Measurements from ENCODE around the gene SPOCK3.
"Not testable (repeated sequence)": the region's sequence is repeated elsewhere in the genome, so short reads cannot be mapped to it uniquely, and the experiment has no call there.

The SPOCK3 gene

DNA sequence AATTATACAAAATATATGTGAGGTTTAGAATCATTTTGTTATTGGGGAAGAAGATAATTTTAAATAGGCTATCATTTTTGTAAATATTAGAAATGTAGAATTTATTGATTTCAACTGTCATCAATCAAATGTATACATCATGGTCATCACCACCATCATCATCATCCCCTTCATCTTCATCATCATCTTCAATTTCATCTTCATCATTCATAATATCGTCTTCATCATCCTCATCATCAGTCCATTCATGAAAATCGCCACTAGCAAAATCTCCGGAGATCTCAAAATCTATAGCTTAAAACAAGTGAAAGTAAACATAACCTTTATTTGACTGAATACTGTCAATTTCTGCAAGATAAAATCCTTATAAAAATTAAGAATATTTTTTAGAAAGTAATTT is 499.5 kb downstream of the SPOCK3 start:
- no peak overlapping the region for H3K4me3 Mint-ChIP-seq
- no peaks in the 10 kb centered on the region for H3K36me3 Mint-ChIP-seq
- H3K4me1 Mint-ChIP-seq, result no peaks in the 10 kb centered on the region
- H3K9me3 Mint-ChIP-seq, result no peaks in the 10 kb centered on the region
- H3K27ac Mint-ChIP-seq, result no peak overlapping the region
- no peak for DNase-seq (ENCODE audit: low spot score in 2 of 2)
- ATAC-seq (ENCODE audit: low read depth), result no peak
- no peaks in the 10 kb centered on the region for H3K27me3 Mint-ChIP-seq

DNA sequence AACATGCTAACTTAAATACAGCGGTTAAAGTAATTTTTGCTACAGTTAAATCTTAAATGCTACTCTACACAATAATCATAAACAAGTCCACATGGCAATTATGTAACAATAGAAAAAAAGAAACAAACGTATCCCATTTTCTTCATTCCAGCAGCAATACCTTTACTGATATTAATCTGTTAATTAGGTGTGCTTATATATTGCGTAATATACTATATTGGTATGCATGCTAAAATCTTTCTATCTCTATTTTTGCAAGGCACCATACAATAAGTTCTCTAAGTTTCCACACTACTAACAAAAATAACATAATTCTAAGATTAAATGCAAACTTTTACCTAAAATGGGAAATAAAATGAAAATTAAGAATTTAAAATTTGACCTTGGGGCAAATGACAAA is 500.6 kb downstream of the SPOCK3 start:
- ATAC-seq (ENCODE audit: low read depth) (no peak), DNase-seq (ENCODE audit: low spot score in 2 of 2) (no peak)
- Mint-ChIP-seq H3K4me3 (no peak overlapping the region), H3K27ac (no peak overlapping the region), H3K9me3 (no peaks in the 10 kb centered on the region), H3K36me3 (no peaks in the 10 kb centered on the region), H3K27me3 (no peaks in the 10 kb centered on the region), H3K4me1 (no peaks in the 10 kb centered on the region)

DNA sequence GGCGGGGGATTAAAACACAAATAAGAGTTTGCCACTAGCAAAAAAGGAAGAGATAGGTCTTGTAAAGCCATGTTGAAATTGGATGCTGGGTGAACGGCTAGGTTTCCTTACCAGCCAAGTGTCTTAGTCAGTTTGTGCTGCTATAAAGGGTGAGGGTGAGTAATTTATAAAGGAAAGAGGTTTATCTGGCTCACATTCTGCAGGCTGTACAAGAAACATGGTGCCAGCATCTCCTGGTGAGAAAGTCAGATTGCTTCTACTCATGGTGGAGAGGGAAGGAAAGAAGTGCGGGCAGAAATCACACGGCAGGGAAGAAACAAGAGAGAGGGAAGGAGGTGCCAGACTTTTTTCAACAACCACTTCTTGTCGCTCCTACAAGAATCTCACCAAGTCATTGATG is 507.5 kb downstream of the SPOCK3 start:
- ATAC-seq (ENCODE audit: low read depth) (no peak), DNase-seq (ENCODE audit: low spot score in 2 of 2) (no peak)
- no peak overlapping the region for H3K27ac Mint-ChIP-seq
- no peaks in the 10 kb centered on the region for H3K36me3 Mint-ChIP-seq
- H3K27me3 Mint-ChIP-seq, result no peaks in the 10 kb centered on the region
- no peak overlapping the region for H3K4me3 Mint-ChIP-seq
- H3K9me3 Mint-ChIP-seq, result peaks cover 3% of the 10 kb centered on the region
- H3K4me1 Mint-ChIP-seq, result no peaks in the 10 kb centered on the region

DNA sequence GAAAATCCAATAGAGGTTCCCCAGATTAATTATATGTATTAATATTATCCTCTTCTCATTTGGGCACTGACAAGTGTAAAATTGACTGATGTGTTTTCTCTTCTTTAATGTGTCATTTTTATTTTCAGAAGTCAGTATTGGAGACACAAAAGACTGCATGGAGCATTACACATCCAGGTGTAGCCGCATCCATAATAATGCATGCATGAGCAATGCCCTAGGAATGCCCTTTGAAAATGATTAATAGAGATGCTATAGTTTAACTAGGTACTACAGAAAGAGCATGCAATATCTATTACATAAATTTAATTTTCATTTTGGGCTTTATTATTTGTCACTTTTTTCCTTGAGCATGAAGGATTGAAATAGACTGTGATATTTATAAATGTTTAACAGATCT is 509.9 kb downstream of the SPOCK3 start:
- Mint-ChIP-seq H3K27ac (no peak overlapping the region), H3K27me3 (no peaks in the 10 kb centered on the region), H3K36me3 (no peaks in the 10 kb centered on the region), H3K9me3 (peaks cover 4% of the 10 kb centered on the region), H3K4me3 (no peak overlapping the region), H3K4me1 (no peaks in the 10 kb centered on the region)
- ATAC-seq (ENCODE audit: low read depth) (no peak), DNase-seq (ENCODE audit: low spot score in 2 of 2) (no peak)

DNA sequence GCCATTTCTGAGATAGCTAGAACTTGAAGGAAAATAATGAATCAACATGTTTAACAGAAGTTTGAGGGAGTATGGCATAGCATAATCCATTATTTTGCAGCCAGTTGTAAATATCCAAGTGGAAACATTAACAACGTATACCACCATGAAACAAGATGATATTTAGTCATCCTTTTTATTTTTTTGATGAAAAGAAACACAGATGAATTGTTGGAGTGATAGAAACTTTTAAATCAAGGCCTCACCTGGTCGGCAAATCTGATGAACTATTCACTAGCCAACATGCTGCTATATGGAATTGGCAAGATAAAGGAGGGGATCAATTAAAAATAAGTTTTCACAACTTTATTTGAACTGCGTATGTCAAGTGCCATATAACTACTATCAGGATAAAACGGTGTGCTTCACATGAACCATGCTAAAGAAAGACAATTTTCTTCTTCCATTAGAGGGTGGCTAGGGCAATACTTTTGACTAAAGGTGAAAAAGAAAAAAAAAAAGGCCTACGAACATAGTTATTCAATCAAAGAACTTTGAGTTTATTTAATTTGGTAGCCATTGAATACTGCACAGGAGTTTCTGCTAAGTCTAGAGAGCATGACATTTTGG is 510.7 kb downstream of the SPOCK3 start:
- no peak for ATAC-seq (ENCODE audit: low read depth)

DNA sequence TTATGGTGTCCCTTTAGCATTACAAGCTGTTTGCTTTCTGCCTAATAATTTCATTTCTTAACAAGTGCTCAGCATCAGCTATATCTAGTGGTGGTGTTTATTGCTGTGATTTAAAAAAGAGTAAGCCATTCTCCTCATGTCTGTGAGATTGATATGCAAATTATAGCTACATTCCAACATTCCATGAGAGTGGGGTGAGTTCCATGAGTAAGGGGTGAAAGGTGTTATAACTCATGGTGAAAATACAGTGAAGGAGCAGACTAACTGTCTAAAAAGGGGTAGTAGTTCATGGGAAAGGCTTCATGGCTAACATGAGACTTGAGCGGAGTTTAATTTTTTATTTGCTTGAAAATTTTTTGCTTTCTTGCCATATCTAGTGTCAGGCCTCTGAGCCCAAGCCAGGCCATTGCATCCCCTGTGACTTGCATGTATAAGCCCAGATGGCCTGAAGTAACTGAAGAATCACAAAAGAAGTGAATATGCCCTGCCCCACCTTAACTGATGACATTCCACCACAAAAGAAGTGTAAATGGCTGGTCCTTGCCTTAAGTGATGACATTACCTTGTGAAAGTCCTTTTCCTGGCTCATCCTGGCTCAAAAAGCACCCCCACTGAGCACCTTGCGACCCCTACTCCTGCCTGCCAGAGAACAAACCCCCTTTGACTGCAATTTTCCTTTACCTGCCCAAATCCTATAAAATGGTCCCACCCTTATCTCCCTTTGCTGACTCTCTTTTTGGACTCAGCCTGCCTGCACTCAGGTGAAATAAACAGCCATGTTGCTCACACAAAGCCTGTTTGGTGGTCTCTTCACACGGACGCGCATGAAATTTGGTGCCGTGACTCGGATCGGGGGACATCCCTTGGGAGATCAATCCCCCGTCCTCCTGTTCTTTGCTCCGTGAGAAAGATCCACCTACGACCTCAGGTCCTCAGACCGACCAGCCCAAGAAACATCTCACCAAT is 518.3 kb downstream of the SPOCK3 start:
- not testable (repeated sequence) for H3K27me3 Mint-ChIP-seq; H3K4me1 Mint-ChIP-seq; DNase-seq (ENCODE audit: low spot score in 2 of 2); H3K27ac Mint-ChIP-seq; ATAC-seq (ENCODE audit: low read depth); H3K36me3 Mint-ChIP-seq; H3K4me3 Mint-ChIP-seq
- H3K9me3 Mint-ChIP-seq, result peaks cover 17% of the 10 kb centered on the region

More for the DNA sequence above, 510.7 kb downstream of the SPOCK3 start:
- Mint-ChIP-seq H3K27ac (no peak overlapping the region), H3K4me3 (no peak overlapping the region), H3K9me3 (peaks cover 4% of the 10 kb centered on the region), H3K4me1 (no peaks in the 10 kb centered on the region), H3K27me3 (no peaks in the 10 kb centered on the region), H3K36me3 (no peaks in the 10 kb centered on the region)
- DNase-seq (ENCODE audit: low spot score in 2 of 2), result no peak

DNA sequence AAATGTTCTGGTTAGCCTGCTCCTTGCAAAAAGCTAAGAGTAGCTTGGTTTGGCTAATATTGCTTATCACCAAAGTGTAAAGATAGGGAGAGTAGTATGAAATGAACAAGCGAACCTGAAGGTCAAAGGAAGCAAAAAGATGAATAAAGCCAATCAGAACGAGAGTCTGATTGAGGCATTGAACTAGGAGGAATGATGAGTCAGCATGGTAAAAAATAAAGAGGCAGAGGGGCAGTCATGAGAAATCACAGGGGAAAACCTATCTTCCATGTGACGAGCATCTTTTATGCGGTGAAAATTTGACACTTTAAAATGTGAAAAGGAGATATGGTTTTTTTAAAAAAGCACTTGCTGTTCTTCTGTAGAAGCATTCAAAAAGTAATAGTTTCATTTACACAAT is 533.7 kb downstream of the SPOCK3 start:
- DNase-seq (ENCODE audit: low spot score in 2 of 2) (no peak), ATAC-seq (ENCODE audit: low read depth) (no peak)
- no peaks in the 10 kb centered on the region for H3K4me1 Mint-ChIP-seq
- peaks cover 17% of the 10 kb centered on the region for H3K9me3 Mint-ChIP-seq
- H3K27ac Mint-ChIP-seq, result no peak overlapping the region
- H3K36me3 Mint-ChIP-seq, result no peaks in the 10 kb centered on the region
- H3K4me3 Mint-ChIP-seq, result no peak overlapping the region
- no peaks in the 10 kb centered on the region for H3K27me3 Mint-ChIP-seq

DNA sequence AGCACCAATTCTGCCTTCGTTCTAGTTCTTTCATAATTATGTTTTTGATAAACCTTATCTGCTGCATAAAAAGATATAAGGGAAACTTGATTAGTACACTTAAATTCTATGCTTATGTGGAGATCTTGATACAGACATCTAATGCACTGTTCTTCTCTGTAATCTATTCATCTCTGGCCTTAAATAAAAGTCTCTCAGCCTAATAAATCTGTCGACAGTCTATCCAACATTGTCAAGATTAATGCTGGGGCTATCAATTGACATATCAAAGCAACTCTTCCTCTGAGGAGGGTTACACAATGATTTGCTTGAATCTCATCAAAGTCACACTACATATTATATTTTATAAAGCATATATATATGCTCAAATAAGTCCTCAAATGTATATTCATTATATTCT is 545.5 kb downstream of the SPOCK3 start:
- no peak overlapping the region for H3K4me3 Mint-ChIP-seq
- H3K4me1 Mint-ChIP-seq, result no peaks in the 10 kb centered on the region
- H3K27me3 Mint-ChIP-seq, result no peaks in the 10 kb centered on the region
- no peaks in the 10 kb centered on the region for H3K36me3 Mint-ChIP-seq
- no peak overlapping the region for H3K27ac Mint-ChIP-seq
- ATAC-seq (ENCODE audit: low read depth), result no peak
- no peak for DNase-seq (ENCODE audit: low spot score in 2 of 2)
- peaks cover 3% of the 10 kb centered on the region for H3K9me3 Mint-ChIP-seq

DNA sequence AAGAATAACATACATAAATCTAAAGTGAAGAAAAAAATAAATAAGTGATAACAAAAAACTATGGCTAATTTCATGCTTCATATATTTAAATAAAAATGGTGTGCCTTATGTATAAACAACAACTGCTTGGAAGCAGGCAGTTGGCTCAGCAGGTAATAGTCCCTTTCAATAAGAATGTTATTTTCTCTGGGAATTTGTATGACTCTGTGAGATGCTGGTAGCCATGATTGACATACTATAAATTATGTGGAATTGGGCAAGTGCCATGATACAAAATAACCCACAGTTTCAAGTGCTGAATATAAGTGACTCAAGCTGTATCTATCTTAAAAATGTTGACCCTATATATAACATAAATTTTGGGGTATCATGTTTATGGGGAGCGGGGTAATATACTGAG is 546.5 kb downstream of the SPOCK3 start:
- DNase-seq (ENCODE audit: low spot score in 2 of 2) (no peak), ATAC-seq (ENCODE audit: low read depth) (no peak)
- peaks cover 4% of the 10 kb centered on the region for H3K9me3 Mint-ChIP-seq
- H3K4me3 Mint-ChIP-seq, result no peak overlapping the region
- no peak overlapping the region for H3K27ac Mint-ChIP-seq
- H3K27me3 Mint-ChIP-seq, result no peaks in the 10 kb centered on the region
- no peaks in the 10 kb centered on the region for H3K4me1 Mint-ChIP-seq
- H3K36me3 Mint-ChIP-seq, result no peaks in the 10 kb centered on the region

Measured in memory B cell (primary cell).